Fibroblast of gingiva (primary cell): ENCODE data around the gene H19.

Experiments
- DNase-seq: peaks from one replicate; pipeline ENCODE4 v3.0.0-alpha.2; 2011; ENCODE audit warnings: low read depth

The H19 gene

DNA sequence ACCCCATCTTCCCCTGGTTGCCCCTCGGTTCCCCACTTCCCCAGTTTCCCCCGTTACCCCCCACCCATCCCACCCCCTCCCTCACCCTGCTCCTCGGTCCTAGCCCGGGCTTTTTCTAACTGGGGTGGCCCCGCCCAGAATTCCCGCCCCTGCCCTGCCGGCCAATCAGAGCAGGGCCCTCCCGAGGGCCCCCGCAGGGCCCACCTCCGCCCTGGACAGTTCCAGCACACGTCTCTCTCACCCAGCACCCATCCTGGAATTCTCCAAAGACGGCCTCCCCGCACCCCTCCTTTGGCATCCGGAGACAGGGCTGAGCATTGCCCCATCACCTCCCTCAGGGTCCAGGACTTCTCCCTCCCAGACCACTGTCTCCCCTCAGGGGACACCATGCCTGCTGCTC is at the start of gene H19:
Gene H19 (minus strand): TSS at position 88 of the 400 bp plus-strand sequence.
- no peak for DNase-seq

- no peak for DNase-seq
These were observed 44.3 kb upstream of the H19 start for GRCh38 chr11:2041963-2042362.

GRCh38 chr11:2041153-2041552 is 43.5 kb upstream of the H19 start:
- DNase-seq = no peak

GRCh38 chr11:2039198-2039759 is 41.6 kb upstream of the H19 start:
- no peak for DNase-seq

- no peak for DNase-seq
These were observed 39.3 kb upstream of the H19 start for GRCh38 chr11:2036863-2037486.

DNA sequence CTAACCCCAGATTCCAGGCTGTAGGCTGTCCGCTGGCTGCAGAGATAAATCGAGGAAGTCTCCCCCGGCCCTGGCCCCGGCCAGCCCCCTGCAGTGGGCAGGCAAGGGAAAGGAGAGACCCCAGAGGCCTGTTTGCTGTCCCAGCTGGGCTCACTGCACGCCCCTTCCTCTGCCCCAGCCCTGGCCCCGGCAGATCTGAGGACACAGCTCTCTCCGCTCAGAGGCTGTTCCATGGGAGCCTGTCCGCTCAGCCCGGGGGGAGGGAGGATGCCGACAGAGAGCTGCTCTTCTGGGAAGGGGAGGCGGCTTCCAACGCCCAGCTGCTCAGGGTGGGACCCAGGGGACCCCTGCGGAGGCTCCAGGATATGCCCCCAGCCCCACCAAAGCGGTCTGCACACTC is 37.7 kb upstream of the H19 start:
- DNase-seq = no peak

DNA sequence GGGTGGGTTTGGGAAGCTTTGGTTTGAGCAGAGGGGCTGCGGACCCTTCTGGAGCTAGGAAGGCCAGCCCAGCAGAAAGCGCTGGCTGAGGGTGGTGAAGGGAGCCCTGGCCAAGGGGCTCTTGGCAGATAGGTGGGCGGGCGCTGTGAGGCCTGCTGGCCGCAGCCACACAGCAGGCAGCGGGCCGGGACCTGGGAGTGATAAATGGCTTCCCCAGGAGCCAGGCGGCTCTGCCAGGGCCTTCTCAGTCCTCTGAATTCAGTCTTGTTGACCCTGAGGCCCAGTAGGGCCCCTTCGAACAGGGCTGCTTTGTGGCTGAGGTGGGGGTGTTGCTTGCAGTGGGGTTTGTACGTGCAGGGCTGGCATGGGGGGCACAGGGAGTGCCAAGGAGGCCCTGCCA is 33.4 kb upstream of the H19 start:
- no peak for DNase-seq

DNA sequence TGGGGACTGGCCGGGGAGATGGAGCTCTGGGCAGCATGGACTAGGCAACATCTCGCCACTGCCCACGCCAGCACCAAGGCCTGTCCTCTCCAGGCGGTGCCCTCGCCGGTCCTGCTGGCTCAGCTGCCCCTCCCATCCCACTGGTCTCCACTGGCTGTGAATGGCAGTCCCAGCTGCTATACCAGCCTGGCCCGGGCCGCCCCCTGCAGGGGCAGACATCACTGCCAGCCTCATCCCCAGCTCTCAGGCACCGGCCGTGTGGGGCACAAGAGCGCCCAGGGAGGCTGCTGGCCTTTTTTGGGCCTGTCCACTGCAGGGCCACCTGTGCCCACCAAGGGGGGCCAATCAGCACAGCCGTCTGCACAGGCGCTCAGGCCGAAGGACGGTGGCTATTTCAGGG is 30.1 kb upstream of the H19 start:
- no peak for DNase-seq

GRCh38 chr11:2015025-2015424 is 17.4 kb upstream of the H19 start:
- DNase-seq = no peak

DNA sequence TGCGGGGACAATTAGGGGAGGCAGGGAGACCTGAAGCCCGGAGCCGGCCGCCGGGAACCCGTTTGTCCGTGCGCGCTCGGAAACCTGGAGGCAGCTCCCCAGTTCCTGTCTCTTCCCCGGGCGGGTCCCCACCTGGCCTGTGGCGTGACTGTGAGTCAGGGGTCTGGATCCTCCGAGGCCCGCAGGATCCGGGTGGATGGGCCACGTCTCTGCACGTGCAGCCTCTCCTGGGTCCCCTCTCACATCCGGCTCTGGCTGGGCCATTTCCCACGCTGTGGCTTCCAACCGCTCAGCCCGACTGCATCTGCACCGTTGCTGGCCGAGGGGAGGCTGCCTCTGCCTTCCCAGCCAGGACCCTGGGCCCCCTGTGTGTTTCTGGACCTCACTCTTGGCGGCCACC is 14.8 kb upstream of the H19 start:
- no peak for DNase-seq

- DNase-seq = no peak
These were observed 6.8 kb upstream of the H19 start for GRCh38 chr11:2004466-2004865.

- no peak for DNase-seq
These were observed 5.2 kb upstream of the H19 start for GRCh38 chr11:2002807-2003206.

DNA sequence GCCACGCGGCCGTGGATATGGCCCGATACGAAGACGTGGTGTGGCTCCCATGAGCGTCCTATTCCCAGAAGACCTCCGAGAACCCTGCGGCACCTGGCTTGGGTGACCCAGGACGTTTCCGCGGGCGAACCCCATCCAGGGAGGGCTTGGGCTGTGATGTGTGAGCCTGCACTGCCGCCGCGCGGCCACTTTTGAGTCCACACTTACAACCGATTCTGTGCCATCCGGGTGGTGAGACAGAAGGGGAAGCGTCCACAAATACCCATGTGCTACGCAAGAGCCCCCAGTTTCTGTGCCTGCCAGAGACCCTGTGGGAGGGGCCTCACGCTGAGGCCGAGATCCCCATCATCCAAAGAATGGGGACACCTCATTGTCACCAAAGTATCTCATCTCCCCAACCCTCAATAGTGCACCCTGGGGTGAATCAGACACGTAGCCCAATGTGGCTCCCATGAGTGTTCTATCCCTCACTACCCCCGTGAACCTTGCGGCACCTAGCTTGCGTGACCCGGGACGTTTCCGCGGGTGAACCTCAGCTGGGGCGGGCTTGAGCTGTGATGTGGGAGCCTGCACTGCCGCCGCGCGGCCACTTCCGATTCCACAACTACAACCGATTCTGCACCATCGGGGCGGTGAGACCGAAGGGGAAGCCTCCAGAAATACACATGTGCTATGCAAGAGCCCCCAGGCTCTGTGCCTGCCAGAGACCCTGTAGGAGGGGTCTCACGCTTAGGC is 4.6 kb upstream of the H19 start:
- DNase-seq = no peak

DNA sequence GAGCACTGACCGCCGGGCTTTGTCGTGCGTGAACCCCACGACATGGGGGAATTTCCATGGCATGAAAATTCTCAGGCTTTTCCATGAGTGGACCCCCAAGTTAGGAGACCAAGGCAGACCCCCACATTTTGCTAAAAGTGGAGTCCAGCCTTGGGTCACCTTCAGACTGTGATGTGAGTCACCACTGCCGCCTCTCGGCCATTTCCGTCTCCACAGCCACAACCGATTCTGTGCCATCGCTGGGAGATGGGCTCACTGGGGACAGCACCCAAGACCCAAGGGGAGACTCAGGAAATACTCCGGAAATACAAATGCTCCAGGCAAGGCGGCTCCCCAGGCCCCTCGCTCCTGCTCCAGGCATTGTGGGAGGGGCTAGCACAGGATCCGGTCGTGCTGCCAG is 1.2 kb upstream of the H19 start:
- DNase-seq = no peak

- DNase-seq = no peak
These were observed 648 bp upstream of the H19 start for GRCh38 chr11:1998290-1998689.

- no peak for DNase-seq
These were observed 3.5 kb downstream of the H19 start for GRCh38 chr11:1994121-1994520.

GRCh38 chr11:1992111-1992510 is 5.5 kb downstream of the H19 start:
- no peak for DNase-seq

GRCh38 chr11:1990872-1991578 is 6.6 kb downstream of the H19 start:
- DNase-seq = no peak

DNA sequence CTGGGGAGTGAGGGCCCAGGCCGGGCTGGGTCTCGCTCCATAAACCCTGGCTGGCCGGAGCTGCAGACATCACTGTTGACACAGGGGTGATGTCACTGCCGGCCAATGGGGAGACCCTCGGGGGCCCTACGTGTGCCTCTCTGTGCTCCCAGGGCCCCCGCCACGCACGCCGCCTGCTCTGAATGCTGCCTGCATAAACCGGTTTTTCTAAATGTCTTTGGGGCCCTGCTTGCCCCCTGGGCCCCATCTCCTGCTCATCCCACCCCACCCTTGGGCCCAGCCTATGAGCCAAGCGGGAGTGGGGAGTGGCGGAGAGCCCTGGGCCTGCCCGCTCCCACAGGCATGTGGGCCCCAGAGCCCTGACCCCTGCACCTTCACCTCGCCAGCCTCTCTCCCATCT is 7.7 kb downstream of the H19 start:
- DNase-seq = no peak

DNA sequence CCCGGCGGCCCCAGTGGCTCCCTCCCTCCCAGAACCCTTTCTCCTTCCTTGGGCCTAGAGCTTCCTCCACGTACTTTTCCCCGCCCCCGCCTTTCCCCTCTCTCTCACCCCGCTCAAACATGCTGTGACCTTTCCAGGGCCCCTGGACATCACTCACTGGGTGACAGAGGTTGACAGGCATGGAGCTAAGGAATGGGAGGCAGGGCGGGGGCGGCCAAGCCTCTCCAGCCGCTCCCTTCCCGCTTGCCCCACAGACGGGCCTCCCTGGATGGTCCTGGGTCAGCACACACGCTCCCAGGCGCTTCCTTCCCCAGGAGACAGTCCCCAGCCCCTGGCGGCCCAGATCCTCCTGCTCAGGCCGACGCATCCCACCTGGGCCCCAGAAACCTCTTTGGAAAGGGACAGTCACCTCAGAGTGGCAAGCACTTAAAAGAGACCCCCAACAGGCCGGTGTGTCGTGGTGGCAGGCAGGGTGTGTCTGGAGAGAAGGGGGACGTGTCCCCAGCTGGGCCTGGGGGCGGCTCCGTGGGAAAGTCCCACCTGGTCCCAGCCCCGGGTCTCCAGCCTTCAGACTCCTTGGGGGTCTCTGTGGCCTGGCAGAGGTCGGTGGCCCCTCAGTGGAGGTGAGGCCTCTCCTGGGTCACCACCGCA is 8.8 kb downstream of the H19 start:
- DNase-seq = no peak

DNA sequence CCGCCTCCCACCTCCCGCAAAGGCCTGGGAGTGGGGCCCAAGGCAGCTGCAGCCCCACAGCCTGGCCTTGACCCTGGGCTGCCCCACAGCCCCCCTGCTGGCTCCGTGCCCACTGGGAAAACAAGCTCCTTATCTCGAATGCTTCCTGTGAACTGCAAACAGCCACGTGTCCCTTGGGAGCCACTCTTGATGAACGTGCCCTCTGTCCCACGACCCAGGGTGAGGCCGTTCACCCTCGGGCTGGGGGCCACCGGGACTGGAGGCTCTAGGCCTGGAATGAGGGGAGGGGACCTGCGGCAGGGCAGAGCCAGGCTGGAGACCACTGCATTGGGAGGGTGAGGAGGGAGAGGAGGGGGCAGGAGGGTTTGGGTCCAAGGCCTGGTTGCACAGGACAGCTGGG is 9.5 kb downstream of the H19 start:
- DNase-seq = no peak

GRCh38 chr11:1987024-1987423 is 10.6 kb downstream of the H19 start:
- no peak for DNase-seq

- DNase-seq = no peak
These were observed 14.1 kb downstream of the H19 start for GRCh38 chr11:1983601-1983961.
